ENCODE results near the gene DCLK3. TPM values are rescaled to one million over a fixed set of nuclear protein-coding genes. Genes with fewer than 3 reads are reported as not detected.

DCLK3 gene
- total RNA-seq, 2 donors from 2014 or later = 0.80 TPM; not detected in 1

DNA sequence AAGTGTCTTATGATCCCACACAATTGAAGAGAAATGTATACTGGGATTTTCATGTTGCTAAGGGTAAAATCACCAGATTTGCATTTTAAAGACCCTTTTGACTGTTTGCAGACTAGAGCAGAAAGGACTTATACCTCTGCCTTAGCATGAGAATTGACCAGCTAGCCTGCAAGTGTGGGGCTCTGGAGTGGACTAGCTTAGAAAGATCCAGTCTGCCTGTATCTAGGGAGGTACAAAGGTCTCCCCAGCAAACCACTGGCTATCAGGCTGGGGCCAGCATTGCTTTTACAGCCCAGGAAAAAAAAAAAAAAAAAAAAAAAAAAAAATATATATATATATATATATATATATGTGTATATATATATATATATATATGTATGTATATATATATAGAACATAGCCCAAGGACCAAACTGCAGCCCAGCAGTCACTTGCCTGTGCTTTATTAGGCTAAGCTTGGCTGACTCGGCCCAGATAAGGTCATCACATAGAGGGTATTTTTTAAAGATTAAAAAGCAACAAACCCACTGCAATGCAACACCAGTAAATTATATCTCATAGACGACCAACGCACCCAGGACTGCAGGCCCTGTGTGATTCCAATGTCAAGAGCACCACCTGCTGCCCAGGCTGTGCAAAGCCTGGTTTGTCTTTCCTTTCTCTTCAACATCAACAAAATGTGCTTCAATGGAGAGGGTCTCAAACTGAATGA is 63.7 kb downstream of the DCLK3 start:
- WGBS = 0% methylated on average over 3 of the region's 3 CpGs
- peak; percentile 27 for DNase-seq (ENCODE audit: low spot score)
- no peak overlapping the region for H3K27ac ChIP-seq
- H3K9me3 ChIP-seq = no peaks in the 10 kb centered on the region
- H3K4me1 ChIP-seq (replicated peaks) = no peaks in the 10 kb centered on the region
- H3K27me3 ChIP-seq (replicated peaks; ENCODE audit: insufficient read depth) = no peaks in the 10 kb centered on the region
- H3K4me3 ChIP-seq = no peak overlapping the region
- intact Hi-C loops (cut with DNase I) = no loop called here
- no peaks in the 10 kb centered on the region for H3K36me3 ChIP-seq
- TF ChIP-seq POLR2A (IDR thresholded peaks at IDR 0.05) = no peak
- TF ChIP-seq, protein P1, sequence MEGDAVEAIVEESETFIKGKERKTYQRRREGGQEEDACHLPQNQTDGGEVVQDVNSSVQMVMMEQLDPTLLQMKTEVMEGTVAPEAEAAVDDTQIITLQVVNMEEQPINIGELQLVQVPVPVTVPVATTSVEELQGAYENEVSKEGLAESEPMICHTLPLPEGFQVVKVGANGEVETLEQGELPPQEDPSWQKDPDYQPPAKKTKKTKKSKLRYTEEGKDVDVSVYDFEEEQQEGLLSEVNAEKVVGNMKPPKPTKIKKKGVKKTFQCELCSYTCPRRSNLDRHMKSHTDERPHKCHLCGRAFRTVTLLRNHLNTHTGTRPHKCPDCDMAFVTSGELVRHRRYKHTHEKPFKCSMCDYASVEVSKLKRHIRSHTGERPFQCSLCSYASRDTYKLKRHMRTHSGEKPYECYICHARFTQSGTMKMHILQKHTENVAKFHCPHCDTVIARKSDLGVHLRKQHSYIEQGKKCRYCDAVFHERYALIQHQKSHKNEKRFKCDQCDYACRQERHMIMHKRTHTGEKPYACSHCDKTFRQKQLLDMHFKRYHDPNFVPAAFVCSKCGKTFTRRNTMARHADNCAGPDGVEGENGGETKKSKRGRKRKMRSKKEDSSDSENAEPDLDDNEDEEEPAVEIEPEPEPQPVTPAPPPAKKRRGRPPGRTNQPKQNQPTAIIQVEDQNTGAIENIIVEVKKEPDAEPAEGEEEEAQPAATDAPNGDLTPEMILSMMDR (IDR thresholded peaks at IDR 0.05) = peak in 3 of 4 experiments; percentile 55 to 73 (median 63)
- no peak for TF ChIP-seq POLR2AphosphoS5 (IDR thresholded peaks at IDR 0.05)

DNA sequence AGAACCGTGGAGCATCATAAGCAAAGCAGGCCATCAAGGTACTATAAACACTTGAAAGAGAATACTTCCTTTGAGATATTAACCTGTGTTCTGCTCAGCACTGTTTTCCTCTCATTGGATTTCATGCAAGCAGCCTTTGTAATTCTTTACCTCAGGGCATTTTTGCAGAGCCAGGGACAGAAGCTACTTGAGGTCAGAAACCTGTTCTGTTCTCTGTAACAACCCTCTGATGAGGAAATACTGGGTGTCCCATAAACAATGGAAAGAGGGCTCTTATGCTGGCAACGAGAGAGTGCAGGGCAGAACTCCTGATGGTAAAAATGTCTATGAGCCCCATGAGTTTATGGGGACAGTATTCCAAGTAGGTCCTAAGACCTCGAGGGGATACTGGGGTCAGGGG is 66.0 kb downstream of the DCLK3 start:
- no peak overlapping the region for H3K4me3 ChIP-seq
- H3K9me3 ChIP-seq = no peaks in the 10 kb centered on the region
- no peaks in the 10 kb centered on the region for H3K36me3 ChIP-seq
- H3K27me3 ChIP-seq (replicated peaks; ENCODE audit: insufficient read depth) = no peaks in the 10 kb centered on the region
- 33% methylated on average over 3 of the region's 3 CpGs for WGBS
- no peak for DNase-seq (ENCODE audit: low spot score)
- intact Hi-C loops (cut with DNase I) = loop anchor here (2.0 kb wide), 1 partner anchor 732 kb away; no protein-coding TSS in a partner anchor
- TF ChIP-seq POLR2A (IDR thresholded peaks at IDR 0.05) (no peak), POLR2AphosphoS5 (IDR thresholded peaks at IDR 0.05) (no peak)
- TF ChIP-seq, protein P1 (IDR thresholded peaks at IDR 0.05) = no peak
- H3K27ac ChIP-seq = no peak overlapping the region
- H3K4me1 ChIP-seq (replicated peaks) = no peaks in the 10 kb centered on the region

DNA sequence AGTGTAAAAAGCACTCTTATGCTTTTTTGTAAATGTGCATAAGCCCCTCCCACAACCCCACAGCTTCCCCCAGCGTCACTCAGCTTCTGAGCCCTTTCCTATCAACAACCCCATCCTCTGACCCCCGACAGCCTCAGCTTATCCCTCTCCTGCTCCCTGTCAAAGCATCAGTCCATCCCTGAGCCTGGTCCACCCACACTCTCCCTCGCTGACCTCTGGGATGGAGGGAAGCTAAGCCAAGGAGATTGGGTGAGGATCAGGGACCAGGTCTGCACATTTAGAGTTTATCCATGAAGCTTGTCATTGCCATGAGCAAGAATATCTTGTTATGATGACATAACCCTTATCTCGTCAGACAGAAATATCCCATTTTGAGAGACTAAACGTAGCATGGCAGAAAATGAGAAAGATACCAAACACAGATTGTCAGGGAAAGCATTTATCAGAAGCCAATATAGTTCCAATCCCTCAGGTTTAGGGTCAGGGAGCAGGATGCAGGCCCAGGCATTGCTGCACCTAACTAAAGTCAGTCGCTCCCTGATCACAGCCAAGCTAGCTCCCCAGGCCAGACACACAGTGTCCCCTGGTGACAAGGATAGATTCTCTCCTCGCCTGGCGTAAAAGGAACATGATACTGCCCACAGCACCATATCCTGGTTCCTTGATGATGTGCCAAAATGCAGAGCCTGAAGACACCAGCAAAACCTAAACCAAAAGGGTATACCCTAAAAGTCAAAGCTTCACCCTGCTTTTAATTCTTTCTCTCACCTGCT is 66.9 kb downstream of the DCLK3 start:
- Histone ChIP-seq H3K27me3 (replicated peaks; ENCODE audit: insufficient read depth) (no peaks in the 10 kb centered on the region), H3K9me3 (no peaks in the 10 kb centered on the region), H3K36me3 (no peaks in the 10 kb centered on the region), H3K4me1 (replicated peaks) (no peaks in the 10 kb centered on the region), H3K27ac (no peak overlapping the region), H3K4me3 (no peak overlapping the region)
- 77% methylated on average over 8 of the region's 8 CpGs for WGBS
- DNase-seq (ENCODE audit: low spot score) = no peak
- intact Hi-C loops (cut with DNase I) = loop anchor here (2.0 kb wide), 1 partner anchor 731 kb away; no protein-coding TSS in a partner anchor
- no peak for TF ChIP-seq POLR2AphosphoS5 (IDR thresholded peaks at IDR 0.05)
- TF ChIP-seq, protein P1 (IDR thresholded peaks at IDR 0.05) = peak in 1 of 4 experiments; percentile 29

DNA sequence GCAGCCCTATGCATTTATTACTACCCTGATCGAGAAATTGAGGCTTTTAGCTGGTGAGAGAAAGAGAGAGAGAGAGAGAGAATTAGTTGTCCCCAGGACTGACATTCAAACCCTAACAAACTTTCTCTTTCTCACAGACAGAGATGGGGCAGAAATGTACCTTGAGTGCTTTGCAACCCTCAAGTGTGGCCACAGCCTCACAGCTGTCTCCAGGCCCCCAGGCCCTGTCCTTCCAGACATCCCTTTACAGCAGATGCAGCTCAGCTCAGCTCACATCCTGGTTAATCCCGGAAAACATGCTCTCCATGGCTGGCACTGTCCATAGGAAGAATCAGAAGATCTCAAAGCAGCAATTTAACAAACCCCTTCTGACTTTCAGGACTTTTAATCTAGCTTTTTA is 67.6 kb downstream of the DCLK3 start:
- Histone ChIP-seq H3K36me3 (no peaks in the 10 kb centered on the region), H3K27ac (no peak overlapping the region), H3K9me3 (no peaks in the 10 kb centered on the region), H3K27me3 (replicated peaks; ENCODE audit: insufficient read depth) (no peaks in the 10 kb centered on the region), H3K4me1 (replicated peaks) (no peaks in the 10 kb centered on the region), H3K4me3 (no peak overlapping the region)
- no peak for DNase-seq (ENCODE audit: low spot score)
- 55% methylated on average over 2 of the region's 2 CpGs for WGBS
- TF ChIP-seq POLR2A (IDR thresholded peaks at IDR 0.05) (no peak), POLR2AphosphoS5 (IDR thresholded peaks at IDR 0.05) (no peak)
- TF ChIP-seq, protein P1 (IDR thresholded peaks at IDR 0.05) = no peak
- intact Hi-C loops (cut with DNase I) = no loop called here

Measured in prostate gland (tissue), 2 donors.